Breast epithelium (tissue), 3 donors: Measurements from ENCODE around the gene CD83.

Source experiments
- POLR2A ChIP-seq: fragments of 450-650 bp; IDR thresholded peaks from one replicate; pipeline ENCODE4 v1.6.1; 2016; ENCODE audit warnings: antibody characterized with exemption, mild to moderate bottlenecking, moderate library complexity
- POLR2AphosphoS5 ChIP-seq, 3 donors: sonication (generic); formaldehyde crosslinking; IDR thresholded peaks; one replicate each; pipeline ENCODE4 v1.6.1; 2017; ENCODE audit warnings: antibody characterized with exemption in 3 of 3
- TF ChIP-seq, protein P1 (sequence below), 3 donors: fragments of 450-650 bp; IDR thresholded peaks; one replicate each; pipeline ENCODE4 v1.5.1; 2016 to 2017; ENCODE audit warnings: antibody characterized with exemption in 3 of 3, mild to moderate bottlenecking in 3 of 3, moderate library complexity in 3 of 3

- TF ChIP-seq, protein P1, sequence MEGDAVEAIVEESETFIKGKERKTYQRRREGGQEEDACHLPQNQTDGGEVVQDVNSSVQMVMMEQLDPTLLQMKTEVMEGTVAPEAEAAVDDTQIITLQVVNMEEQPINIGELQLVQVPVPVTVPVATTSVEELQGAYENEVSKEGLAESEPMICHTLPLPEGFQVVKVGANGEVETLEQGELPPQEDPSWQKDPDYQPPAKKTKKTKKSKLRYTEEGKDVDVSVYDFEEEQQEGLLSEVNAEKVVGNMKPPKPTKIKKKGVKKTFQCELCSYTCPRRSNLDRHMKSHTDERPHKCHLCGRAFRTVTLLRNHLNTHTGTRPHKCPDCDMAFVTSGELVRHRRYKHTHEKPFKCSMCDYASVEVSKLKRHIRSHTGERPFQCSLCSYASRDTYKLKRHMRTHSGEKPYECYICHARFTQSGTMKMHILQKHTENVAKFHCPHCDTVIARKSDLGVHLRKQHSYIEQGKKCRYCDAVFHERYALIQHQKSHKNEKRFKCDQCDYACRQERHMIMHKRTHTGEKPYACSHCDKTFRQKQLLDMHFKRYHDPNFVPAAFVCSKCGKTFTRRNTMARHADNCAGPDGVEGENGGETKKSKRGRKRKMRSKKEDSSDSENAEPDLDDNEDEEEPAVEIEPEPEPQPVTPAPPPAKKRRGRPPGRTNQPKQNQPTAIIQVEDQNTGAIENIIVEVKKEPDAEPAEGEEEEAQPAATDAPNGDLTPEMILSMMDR (IDR thresholded peaks at IDR 0.05) = no peak
- no peak for TF ChIP-seq POLR2AphosphoS5 (IDR thresholded peaks at IDR 0.05)
- TF ChIP-seq POLR2A = no peak
Measured at GRCh38 chr6:14130435-14131075, 13.0 kb downstream of the CD83 start.
